ENCODE results near the gene OPA3. TPM values are rescaled to one million over a fixed set of nuclear protein-coding genes. Genes with fewer than 3 reads are reported as not detected.

The OPA3 gene
- total and polyA plus RNA-seq, 8 donors, result under 0.01 to 27.5 (median 3.7) TPM

GRCh38 chr19:45505996-45506245 is 78.7 kb downstream of the OPA3 start:
- H3K27ac ChIP-seq, result peak overlapping the region; percentile 91 to 97 (median 96)
- H3K36me3 ChIP-seq, result peaks cover 0 to under 1% (median 0%) of the 10 kb centered on the region in 4 donors
- H3K4me1 ChIP-seq, result peaks cover 24 to 35% (median 31%) of the 10 kb centered on the region in 4 donors
- H3K4me3 ChIP-seq, result peak overlapping the region; percentile 88 to 98 (median 92)
- WGBS, 5 donors, result 52 to 75% (median 62%) methylated on average over 5 of the region's 5 CpGs
- no peaks in the 10 kb centered on the region for H3K27me3 ChIP-seq
- TF ChIP-seq POLR2AphosphoS5 (IDR thresholded peaks at IDR 0.05) (no peak), EP300 (IDR thresholded peaks at IDR 0.05) (no peak), POLR2A (IDR thresholded peaks at IDR 0.05) (no peak), CTCF (IDR thresholded peaks at IDR 0.05) (no peak)
- intact Hi-C loops (cut with DNase I; ENCODE audit: low total_unique reads), result no loop called here
- no peak for DNase-seq
- H3K9me3 ChIP-seq, result no peaks in the 10 kb centered on the region

GRCh38 chr19:45505151-45505995 is 79.2 kb downstream of the OPA3 start:
- intact Hi-C loops (cut with DNase I; ENCODE audit: low total_unique reads), result no loop called here
- no peaks in the 10 kb centered on the region for H3K9me3 ChIP-seq
- TF ChIP-seq EP300 (IDR thresholded peaks at IDR 0.05) (no peak), CTCF (IDR thresholded peaks at IDR 0.05) (no peak), POLR2AphosphoS5 (IDR thresholded peaks at IDR 0.05) (no peak), POLR2A (IDR thresholded peaks at IDR 0.05) (no peak)
- no peak overlapping the region for H3K4me3 ChIP-seq
- 74 to 80% (median 79%) methylated on average over 8 of the region's 8 CpGs for WGBS, 5 donors
- H3K4me1 ChIP-seq, result peaks cover 19 to 35% (median 25%) of the 10 kb centered on the region in 4 donors
- no peaks in the 10 kb centered on the region for H3K27me3 ChIP-seq
- peak overlapping the region; percentile 37 to 97 (median 96) for H3K27ac ChIP-seq
- H3K36me3 ChIP-seq, result no peaks in the 10 kb centered on the region
- DNase-seq, result no peak

GRCh38 chr19:45503909-45504308 is 80.7 kb downstream of the OPA3 start:
- Histone ChIP-seq H3K36me3 (no peaks in the 10 kb centered on the region), H3K27me3 (peaks cover 0 to 11% (median 2%) of the 10 kb centered on the region in 3 donors), H3K27ac (no peak overlapping the region), H3K4me3 (no peak overlapping the region), H3K9me3 (no peaks in the 10 kb centered on the region), H3K4me1 (peaks cover 16 to 38% (median 23%) of the 10 kb centered on the region in 4 donors)
- TF ChIP-seq POLR2A (IDR thresholded peaks at IDR 0.05) (no peak), EP300 (IDR thresholded peaks at IDR 0.05) (no peak), CTCF (IDR thresholded peaks at IDR 0.05) (no peak), POLR2AphosphoS5 (IDR thresholded peaks at IDR 0.05) (no peak)
- no peak for DNase-seq
- WGBS, 5 donors, result 80 to 89% (median 87%) methylated on average over 9 of the region's 9 CpGs
- intact Hi-C loops (cut with DNase I; ENCODE audit: low total_unique reads), result no loop called here

- WGBS, 5 donors, result 67 to 83% (median 82%) methylated on average over 5 of the region's 5 CpGs
- intact Hi-C loops (cut with DNase I; ENCODE audit: low total_unique reads), result no loop called here
- H3K4me1 ChIP-seq, result peaks cover 30 to 46% (median 40%) of the 10 kb centered on the region in 4 donors
- no peaks in the 10 kb centered on the region for H3K36me3 ChIP-seq
- peak overlapping the region in 2 of 5 donors; percentile 23 to 42 for H3K27ac ChIP-seq
- peaks cover 0 to 29% (median 6%) of the 10 kb centered on the region in 3 donors for H3K27me3 ChIP-seq
- DNase-seq, result no peak
- no peaks in the 10 kb centered on the region for H3K9me3 ChIP-seq
- TF ChIP-seq EP300 (IDR thresholded peaks at IDR 0.05) (no peak), CTCF (IDR thresholded peaks at IDR 0.05) (no peak), POLR2A (IDR thresholded peaks at IDR 0.05) (no peak), POLR2AphosphoS5 (IDR thresholded peaks at IDR 0.05) (no peak)
- no peak overlapping the region for H3K4me3 ChIP-seq
Measured at GRCh38 chr19:45502111-45502510, 82.5 kb downstream of the OPA3 start.

Measured in stomach (tissue), 9 donors.